Mammary epithelial cell (primary cell): ENCODE results near the gene FGF18.

Source experiments
- CTCF ChIP-seq, 2 donors: IDR thresholded peaks in 1 of 2; conservative IDR thresholded peaks in 1 of 2; 2 replicates each; pipeline ENCODE4 v1.5.1; 2011 to 2012; ENCODE audit warnings: inconsistent platforms in 2 of 2, low read length in 2 of 2, mild to moderate bottlenecking in 2 of 2, control low read depth in 1 of 2, low read depth in 1 of 2; ENCODE audit not compliant: insufficient read depth in 1 of 2; ENCODE audit errors: extremely low read depth in 1 of 2
- EZH2 ChIP-seq: IDR thresholded peaks from 2 replicates; pipeline ENCODE4 v1.6.1; 2012; ENCODE audit warnings: low read length, inconsistent platforms, borderline replicate concordance

GRCh38 chr5:171428168-171428696 lies 8.8 kb downstream of the FGF18 start:
- TF ChIP-seq CTCF (conservative IDR thresholded peaks at IDR 0.05 in 1 of 2, IDR thresholded peaks at IDR 0.05 in 1 of 2; ENCODE audit: extremely low read depth in 1 of 2, insufficient read depth in 1 of 2, low read depth in 1 of 2, low read length in 2 of 2) (no peak), EZH2 (no peak)
